HCT116 (cell line): ENCODE results near the gene TNFRSF19.

ENCODE experiments used
- FOSL1 ChIP-seq: IDR thresholded peaks from 2 replicates; pipeline ENCODE4 v1.6.1; 2012; ENCODE audit warnings: low read depth
- SIN3A ChIP-seq: IDR thresholded peaks from 2 replicates; pipeline ENCODE4 v1.6.1; 2012; ENCODE audit warnings: low read depth
- TF ChIP-seq, protein P1 (sequence below), 3 experiments: fragments of 200-600 bp in 1 of 3; sonication (generic) in 1 of 3; IDR thresholded peaks in 2 of 3; conservative IDR thresholded peaks in 1 of 3; 2 replicates each; pipeline ENCODE4 v1.5.1; 2012 to 2017; ENCODE audit warnings: low read depth in 2 of 3, low read length in 2 of 3, antibody characterized with exemption in 1 of 3, borderline replicate concordance in 1 of 3, control low read depth in 1 of 3, mild to moderate bottlenecking in 1 of 3, mixed read lengths in 1 of 3, mixed run types in 1 of 3, moderate library complexity in 1 of 3; ENCODE audit not compliant: insufficient read depth in 1 of 3
- TF ChIP-seq, protein P2 (sequence below): IDR thresholded peaks from 2 replicates; pipeline ENCODE4 v1.6.1; 2012

DNA sequence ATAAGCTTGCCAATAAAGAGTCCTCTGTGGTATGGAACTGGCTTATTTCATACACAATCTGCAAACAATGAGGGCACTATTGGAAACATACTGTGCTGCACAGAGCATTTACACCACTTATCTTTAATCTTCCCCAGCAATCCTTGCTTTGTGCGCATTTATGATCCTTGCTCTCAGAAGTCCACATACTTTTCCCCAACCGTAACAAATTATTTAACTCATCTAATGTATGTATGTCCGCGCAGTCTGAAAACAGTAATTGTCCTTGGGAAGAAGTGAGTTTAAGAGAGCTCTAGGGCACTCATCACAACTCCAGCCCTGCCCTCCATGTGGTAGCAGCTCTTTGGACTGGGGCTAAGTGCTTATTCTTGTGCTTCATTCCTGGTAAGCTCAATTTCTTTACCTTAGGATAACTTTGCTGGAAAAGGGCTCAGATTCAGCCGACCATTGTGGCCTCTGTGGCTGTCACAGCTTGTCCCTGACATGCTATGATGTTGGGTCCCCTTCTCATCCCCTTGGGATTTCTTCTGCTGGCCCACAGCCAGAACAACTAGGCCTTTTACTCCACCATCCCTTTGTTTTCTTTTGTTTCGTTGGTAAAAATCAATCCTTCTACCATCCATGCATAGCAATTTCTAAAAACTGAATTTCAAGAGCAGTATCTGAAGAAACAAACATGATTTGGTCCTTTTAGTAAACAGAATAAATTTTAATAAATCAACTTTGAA, 152.7 kb downstream of the TNFRSF19 start:
- TF ChIP-seq, protein P1, sequence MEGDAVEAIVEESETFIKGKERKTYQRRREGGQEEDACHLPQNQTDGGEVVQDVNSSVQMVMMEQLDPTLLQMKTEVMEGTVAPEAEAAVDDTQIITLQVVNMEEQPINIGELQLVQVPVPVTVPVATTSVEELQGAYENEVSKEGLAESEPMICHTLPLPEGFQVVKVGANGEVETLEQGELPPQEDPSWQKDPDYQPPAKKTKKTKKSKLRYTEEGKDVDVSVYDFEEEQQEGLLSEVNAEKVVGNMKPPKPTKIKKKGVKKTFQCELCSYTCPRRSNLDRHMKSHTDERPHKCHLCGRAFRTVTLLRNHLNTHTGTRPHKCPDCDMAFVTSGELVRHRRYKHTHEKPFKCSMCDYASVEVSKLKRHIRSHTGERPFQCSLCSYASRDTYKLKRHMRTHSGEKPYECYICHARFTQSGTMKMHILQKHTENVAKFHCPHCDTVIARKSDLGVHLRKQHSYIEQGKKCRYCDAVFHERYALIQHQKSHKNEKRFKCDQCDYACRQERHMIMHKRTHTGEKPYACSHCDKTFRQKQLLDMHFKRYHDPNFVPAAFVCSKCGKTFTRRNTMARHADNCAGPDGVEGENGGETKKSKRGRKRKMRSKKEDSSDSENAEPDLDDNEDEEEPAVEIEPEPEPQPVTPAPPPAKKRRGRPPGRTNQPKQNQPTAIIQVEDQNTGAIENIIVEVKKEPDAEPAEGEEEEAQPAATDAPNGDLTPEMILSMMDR (IDR thresholded peaks at IDR 0.05 in 2 of 3, conservative IDR thresholded peaks at IDR 0.05 in 1 of 3; ENCODE audit: borderline replicate concordance in 1 of 3, insufficient read depth in 1 of 3, low read depth in 2 of 3, low read length in 2 of 3) = no peak
- TF ChIP-seq SIN3A (no peak), FOSL1 (no peak)
- TF ChIP-seq, protein P2, sequence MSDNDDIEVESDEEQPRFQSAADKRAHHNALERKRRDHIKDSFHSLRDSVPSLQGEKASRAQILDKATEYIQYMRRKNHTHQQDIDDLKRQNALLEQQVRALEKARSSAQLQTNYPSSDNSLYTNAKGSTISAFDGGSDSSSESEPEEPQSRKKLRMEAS = no peak
